IMR-90 (cell line): Measurements from ENCODE around the gene MYL12B.

Experiments
- CTCF ChIP-seq: conservative IDR thresholded peaks from 2 replicates; pipeline ENCODE4 v1.5.1; 2012; ENCODE audit warnings: mild to moderate bottlenecking, low read depth, low read length, improper control_type of control experiment
- POLR2A ChIP-seq: IDR thresholded peaks from 2 replicates; pipeline ENCODE4 v1.6.1; 2012; ENCODE audit warnings: mild to moderate bottlenecking, low read depth, low read length
- RAD21 ChIP-seq: IDR thresholded peaks from 2 replicates; pipeline ENCODE4 v1.6.1; 2012; ENCODE audit warnings: low read length, improper control_type of control experiment
- USF2 ChIP-seq: fragments of 150-350 bp; IDR thresholded peaks from 2 replicates; pipeline ENCODE4 v1.6.1; 2017; ENCODE audit warnings: mild to moderate bottlenecking, antibody characterized with exemption, low read length, low read depth

DNA sequence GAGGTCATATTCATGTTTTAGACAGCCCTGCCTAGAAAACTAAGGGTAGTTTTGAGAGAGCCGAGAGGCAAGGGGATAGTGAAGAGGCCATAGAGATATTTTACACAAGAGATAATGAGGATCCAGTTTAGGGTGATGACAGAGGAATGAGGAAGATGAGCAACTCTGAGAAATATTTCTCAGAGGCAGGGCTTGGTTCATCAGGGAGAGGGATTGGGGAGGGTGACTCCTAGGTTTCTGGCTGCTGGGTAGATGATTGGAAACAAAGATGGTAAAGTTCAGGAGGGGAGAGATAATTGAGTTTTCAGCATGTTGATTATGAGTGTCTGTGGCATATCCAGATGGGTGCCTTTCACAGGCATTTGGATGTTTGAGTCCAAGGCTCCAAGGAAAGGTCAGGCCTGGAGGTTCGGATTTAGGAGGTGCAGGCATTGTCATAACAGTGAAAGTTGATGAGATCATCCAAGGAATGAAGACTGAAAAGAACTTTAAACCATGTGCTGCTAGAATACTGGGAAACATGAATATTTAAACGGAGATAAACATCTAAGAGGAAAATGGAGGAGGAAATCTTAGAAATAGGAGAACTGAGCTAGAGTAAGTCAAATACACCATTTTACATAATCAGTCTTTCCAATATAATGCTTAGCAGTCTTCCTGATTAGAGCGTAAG, 7.4 kb downstream of the MYL12B start:
- no peak for TF ChIP-seq CTCF
- TF ChIP-seq POLR2A = no peak
- TF ChIP-seq RAD21 = no peak
- no peak for TF ChIP-seq USF2
